Testis (tissue), 3 donors: Measurements from ENCODE around the gene TFEB. TPM values are rescaled to one million over a fixed set of nuclear protein-coding genes. Genes with fewer than 3 reads are reported as not detected.

ENCODE experiments used
- DNase-seq: peaks from one replicate; pipeline ENCODE4 v3.0.0-alpha.2; 2019
- H3K27ac ChIP-seq, 2 donors: fragments of 200-600 bp; sonication (generic); one replicate each; pipeline ENCODE4 v1.5.1; 2019
- H3K27me3 ChIP-seq: fragments of 200-600 bp; sonication (generic); one replicate; pipeline ENCODE4 v1.5.1; 2019
- H3K36me3 ChIP-seq: fragments of 200-600 bp; sonication (generic); one replicate; pipeline ENCODE4 v1.5.1; 2017; ENCODE audit warnings: low read depth; ENCODE audit errors: missing control alignments
- H3K4me1 ChIP-seq: fragments of 200-600 bp; sonication (generic); one replicate; pipeline ENCODE4 v1.5.1; 2019
- H3K4me3 ChIP-seq, 2 donors: fragments of 200-600 bp; sonication (generic); one replicate each; pipeline ENCODE4 v1.5.1; 2017 to 2019
- H3K9me3 ChIP-seq: fragments of 200-600 bp; sonication (generic); one replicate; pipeline ENCODE4 v1.5.1; 2017
- POLR2A ChIP-seq: fragments of 450-650 bp; IDR thresholded peaks from one replicate; pipeline ENCODE4 v1.6.1; 2017; ENCODE audit warnings: antibody characterized with exemption, mild to moderate bottlenecking, moderate library complexity
- WGBS, 2 donors: methylation state at CpG; one replicate each; pipeline ENCODE4 v1.1.5; 2018; 5-methylcytosine and 5-hydroxymethylcytosine counted together
- intact Hi-C: fragments of 100-400 bp; cut with DNase I; formaldehyde crosslinking; loops from one replicate; pipeline ENCODE4 v1.15.1; 2023; ENCODE audit warnings: low total_unique reads
- polyA plus RNA-seq: library from polyadenylated mRNA; stranded (reverse); fragments of 350-450 nt; fragmentation: Illumina TruSeq; extraction: RNeasy Lipid Tissue Mini Kit (QIAGEN cat#74804); gene quantifications from one replicate; pipeline ENCODE4 v1.2.3, GENCODE V29; 2014; ENCODE audit warnings: low read depth, low replicate concordance; ENCODE audit not compliant: insufficient read depth
- total RNA-seq, 2 donors: library from RNA; depleted of rRNA; stranded (reverse); fragments of >200 nt; gene quantifications; one replicate each; pipeline ENCODE4 v1.2.3, GENCODE V29; 2016
- TF ChIP-seq, protein P1 (sequence below), 3 experiments: fragments of 450-650 bp in 2 of 3; fragments of 200-600 bp in 1 of 3; sonication (generic) in 1 of 3; IDR thresholded peaks; one replicate each; pipeline ENCODE4 v1.5.1; 2016 to 2019; ENCODE audit warnings: antibody characterized with exemption in 3 of 3, mild to moderate bottlenecking in 2 of 3, moderate library complexity in 1 of 3

TFEB gene
- total and polyA plus RNA-seq, 3 donors from 2014 or later = 4.5 to 6.3 (median 5.2) TPM

- intact Hi-C loops = no loop called here
- DNase-seq = no peak
- WGBS, 2 donors = 66 to 67% methylated on average over 13 to 14 of the region's 14 CpGs
- Histone ChIP-seq H3K27me3 (no peaks in the 10 kb centered on the region), H3K4me1 (no peaks in the 10 kb centered on the region), H3K27ac (no peak overlapping the region), H3K9me3 (no peaks in the 10 kb centered on the region), H3K4me3 (no peak overlapping the region), H3K36me3 (no peaks in the 10 kb centered on the region)
- TF ChIP-seq POLR2A = no peak
- TF ChIP-seq, protein P1, sequence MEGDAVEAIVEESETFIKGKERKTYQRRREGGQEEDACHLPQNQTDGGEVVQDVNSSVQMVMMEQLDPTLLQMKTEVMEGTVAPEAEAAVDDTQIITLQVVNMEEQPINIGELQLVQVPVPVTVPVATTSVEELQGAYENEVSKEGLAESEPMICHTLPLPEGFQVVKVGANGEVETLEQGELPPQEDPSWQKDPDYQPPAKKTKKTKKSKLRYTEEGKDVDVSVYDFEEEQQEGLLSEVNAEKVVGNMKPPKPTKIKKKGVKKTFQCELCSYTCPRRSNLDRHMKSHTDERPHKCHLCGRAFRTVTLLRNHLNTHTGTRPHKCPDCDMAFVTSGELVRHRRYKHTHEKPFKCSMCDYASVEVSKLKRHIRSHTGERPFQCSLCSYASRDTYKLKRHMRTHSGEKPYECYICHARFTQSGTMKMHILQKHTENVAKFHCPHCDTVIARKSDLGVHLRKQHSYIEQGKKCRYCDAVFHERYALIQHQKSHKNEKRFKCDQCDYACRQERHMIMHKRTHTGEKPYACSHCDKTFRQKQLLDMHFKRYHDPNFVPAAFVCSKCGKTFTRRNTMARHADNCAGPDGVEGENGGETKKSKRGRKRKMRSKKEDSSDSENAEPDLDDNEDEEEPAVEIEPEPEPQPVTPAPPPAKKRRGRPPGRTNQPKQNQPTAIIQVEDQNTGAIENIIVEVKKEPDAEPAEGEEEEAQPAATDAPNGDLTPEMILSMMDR (IDR thresholded peaks at IDR 0.05) = no peak
Measured at GRCh38 chr6:41656002-41656691, 79.3 kb downstream of the TFEB start.

DNA sequence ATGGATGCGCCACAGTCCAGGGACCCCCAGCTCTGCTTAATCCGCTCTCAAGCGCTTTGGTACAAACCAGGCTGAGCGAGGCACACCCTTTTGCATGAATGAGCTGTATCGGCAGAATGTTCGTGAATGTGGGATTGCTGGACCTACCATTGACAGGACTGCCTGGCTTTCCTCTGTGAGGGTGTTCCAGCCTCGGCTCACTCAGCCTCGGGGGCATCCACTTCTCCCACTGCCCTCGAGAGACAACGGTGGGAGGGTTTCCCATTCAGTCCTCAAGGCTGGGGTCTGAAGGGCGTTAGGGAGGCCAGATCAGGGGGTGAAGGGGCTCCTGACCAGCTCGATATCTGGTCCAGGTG lies 79.8 kb downstream of the TFEB start:
- Histone ChIP-seq H3K27me3 (no peaks in the 10 kb centered on the region), H3K4me1 (no peaks in the 10 kb centered on the region), H3K36me3 (no peaks in the 10 kb centered on the region), H3K9me3 (no peaks in the 10 kb centered on the region), H3K27ac (no peak overlapping the region), H3K4me3 (no peak overlapping the region)
- intact Hi-C loops = no loop called here
- TF ChIP-seq, protein P1 (IDR thresholded peaks at IDR 0.05) = no peak
- TF ChIP-seq POLR2A = no peak
- no peak for DNase-seq
- WGBS, 2 donors = 69 to 72% methylated on average over 11 to 12 of the region's 12 CpGs

GRCh38 chr6:41655176-41655575 lies 80.2 kb downstream of the TFEB start:
- no peaks in the 10 kb centered on the region for H3K36me3 ChIP-seq
- intact Hi-C loops = no loop called here
- WGBS, 2 donors = 80 to 87% methylated on average over 8 of the region's 8 CpGs
- no peaks in the 10 kb centered on the region for H3K27me3 ChIP-seq
- H3K9me3 ChIP-seq = no peaks in the 10 kb centered on the region
- no peak overlapping the region for H3K27ac ChIP-seq
- H3K4me3 ChIP-seq = no peak overlapping the region
- no peak for TF ChIP-seq POLR2A
- TF ChIP-seq, protein P1 (IDR thresholded peaks at IDR 0.05) = no peak
- H3K4me1 ChIP-seq = no peaks in the 10 kb centered on the region
- DNase-seq = no peak

DNA sequence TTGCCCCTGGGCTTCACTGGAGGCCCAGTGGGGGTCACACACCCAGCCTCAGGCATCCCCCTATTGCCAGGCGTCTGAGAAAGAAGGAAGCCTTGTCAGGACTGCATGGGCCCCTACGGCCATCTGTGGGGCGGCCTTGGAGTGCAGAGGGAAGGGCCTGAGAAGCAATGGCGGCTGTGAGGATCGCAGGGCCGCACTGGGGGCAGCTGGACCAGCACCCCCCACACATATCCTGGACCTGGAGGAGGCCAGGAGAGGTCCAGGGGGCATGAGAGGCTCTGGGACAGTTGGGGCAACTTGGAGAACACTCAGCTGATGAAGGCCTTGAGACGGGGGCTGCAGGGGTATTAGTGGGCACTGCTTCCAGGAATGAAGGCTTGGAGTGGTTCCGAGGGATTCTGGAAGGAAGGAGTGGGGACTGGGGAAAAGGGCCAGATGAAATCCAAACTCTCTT lies 80.7 kb downstream of the TFEB start:
- WGBS, 2 donors = 81 to 84% methylated on average over 8 of the region's 8 CpGs
- no peak for DNase-seq

More for the DNA sequence above, 80.7 kb downstream of the TFEB start:
- no peak overlapping the region for H3K27ac ChIP-seq
- no peaks in the 10 kb centered on the region for H3K27me3 ChIP-seq
- H3K4me3 ChIP-seq = no peak overlapping the region
- no peaks in the 10 kb centered on the region for H3K4me1 ChIP-seq
- H3K9me3 ChIP-seq = no peaks in the 10 kb centered on the region
- no peak for TF ChIP-seq POLR2A
- TF ChIP-seq, protein P1 (IDR thresholded peaks at IDR 0.05) = no peak
- intact Hi-C loops = no loop called here
- no peaks in the 10 kb centered on the region for H3K36me3 ChIP-seq
